Panc1 (cell line): ENCODE results near the gene SORCS1. TPM values are rescaled to one million over a fixed set of nuclear protein-coding genes. Genes with fewer than 3 reads are reported as not detected.

Experiments
- ATAC-seq: fragments of 200-7000 bp; cut with Tn5 transposase; 2 replicates; pipeline ENCODE4 v1.9.1; 2020; ENCODE audit warnings: mild to moderate bottlenecking, moderate library complexity
- BruUV-seq: library from RNA; stranded (reverse); fragments of 400-500 nt; replicated peaks from 2 replicates; lab custom pipeline; 2021; lab: Mats Ljungman, UMichigan
- CTCF ChIA-PET: fragments of 300-600 bp; sonication (Branson Sonifier 250); formaldehyde crosslinking; loops from one replicate; lab custom pipeline; 2022; ENCODE audit warnings: antibody characterized with exemption; lab: Charles Lee
- POLR2A ChIA-PET: fragments of 300-600 bp; sonication (Branson Sonifier 250); formaldehyde crosslinking; loops from one replicate; lab custom pipeline; 2022; ENCODE audit warnings: antibody characterized with exemption; lab: Charles Lee
- DNase-seq: peaks from one replicate; pipeline ENCODE4 v3.0.0-alpha.2; 2010; ENCODE audit warnings: low read depth, low spot score
- H3K27ac ChIP-seq: 2 replicates; pipeline ENCODE4 v1.5.1; 2011; ENCODE audit warnings: mild to moderate bottlenecking, low read length, inconsistent platforms
- H3K27me3 ChIP-seq: fragments of 200-500 bp; sonication (Bioruptor generic); 2 replicates; pipeline ENCODE4 v1.6.0; 2014; ENCODE audit warnings: low read length, inconsistent platforms; ENCODE audit not compliant: control insufficient read depth, insufficient read depth
- H3K36me3 ChIP-seq: fragments of 200-500 bp; sonication (Bioruptor generic); 2 replicates; pipeline ENCODE4 v1.5.1; 2014; ENCODE audit warnings: inconsistent platforms, mild to moderate bottlenecking, low read length, moderate library complexity; ENCODE audit not compliant: control insufficient read depth, insufficient read depth
- H3K4me1 ChIP-seq: 2 replicates; pipeline ENCODE4 v1.5.1; 2011; ENCODE audit warnings: inconsistent platforms, mild to moderate bottlenecking, low read length, moderate library complexity; ENCODE audit not compliant: control insufficient read depth, insufficient read depth
- H3K4me3 ChIP-seq, 2 experiments: 2 replicates each; pipeline ENCODE4 v1.5.1; 2011 to 2012; ENCODE audit warnings: low read depth in 2 of 2, low read length in 2 of 2, mild to moderate bottlenecking in 2 of 2, inconsistent platforms in 1 of 2, moderate library complexity in 1 of 2
- H3K9me3 ChIP-seq: fragments of 200-500 bp; sonication (Bioruptor generic); 2 replicates; pipeline ENCODE4 v1.5.1; 2014; ENCODE audit warnings: low read depth, mild to moderate bottlenecking, inconsistent platforms, low read length, moderate library complexity; ENCODE audit not compliant: control insufficient read depth, insufficient read depth
- CTCF ChIP-seq: fragments of 450-650 bp; IDR thresholded peaks from 2 replicates; pipeline ENCODE4 v1.5.1; 2017; ENCODE audit warnings: mild to moderate bottlenecking
- POLR2AphosphoS5 ChIP-seq: IDR thresholded peaks from 2 replicates; pipeline ENCODE4 v1.6.1; 2012; ENCODE audit warnings: mild to moderate bottlenecking, low read depth, low read length, moderate library complexity
- REST ChIP-seq, 2 experiments: IDR thresholded peaks; 2 replicates each; pipeline ENCODE4 v1.6.1; 2011 to 2012; ENCODE audit warnings: low read depth in 2 of 2, control low read depth in 1 of 2, low read length in 1 of 2, mild to moderate bottlenecking in 1 of 2, moderate library complexity in 1 of 2; ENCODE audit not compliant: insufficient read depth in 1 of 2
- SIN3A ChIP-seq: IDR thresholded peaks from 2 replicates; pipeline ENCODE4 v1.6.1; 2012; ENCODE audit warnings: low read depth, mild to moderate bottlenecking, low read length, moderate library complexity, borderline replicate concordance; ENCODE audit not compliant: insufficient read depth
- TCF7L2 ChIP-seq: IDR thresholded peaks from 2 replicates; pipeline ENCODE4 v1.6.1; 2011; ENCODE audit warnings: mild to moderate bottlenecking, low read depth, low read length, inconsistent platforms
- in situ Hi-C: cut with HindIII; loops from 2 replicates; pipeline ENCODE4 v1.10.0; 2016; ENCODE audit warnings: low sequenced_read_pairs, low pct_unique_long_range_greater_than_20kb
- intact Hi-C: fragments of 100-400 bp; cut with micrococcal nuclease; formaldehyde crosslinking; loops from one replicate; pipeline ENCODE4 v1.10.0; 2022; ENCODE audit not compliant: unreplicated experiment
- total RNA-seq: library from RNA; stranded (reverse); gene quantifications from one replicate; pipeline ENCODE4 v1.2.1, GENCODE V29; 2021; ENCODE audit not compliant: unreplicated experiment

SORCS1 gene
- total RNA-seq, 1 experiment from 2014 or later = not detected

GRCh38 chr10:107094824-107095522, 69.5 kb downstream of the SORCS1 start:
- H3K27me3 ChIP-seq = no peaks in the 10 kb centered on the region
- ChIA-PET POLR2A (no interaction called here), CTCF (no interaction called here)
- no peak overlapping the region for H3K27ac ChIP-seq
- DNase-seq = no peak
- no peaks in the 10 kb centered on the region for H3K36me3 ChIP-seq
- ATAC-seq = no peak
- BruUV-seq = no TSS peak
- TF ChIP-seq SIN3A = no peak
- TF ChIP-seq POLR2AphosphoS5 = no peak
- no peak for TF ChIP-seq REST (IDR thresholded peaks at IDR 0.05; ENCODE audit: insufficient read depth in 1 of 2, low read depth in 2 of 2, low read length in 1 of 2)
- TF ChIP-seq TCF7L2 = no peak
- no peak for TF ChIP-seq CTCF
- no peaks in the 10 kb centered on the region for H3K4me1 ChIP-seq
- no peaks in the 10 kb centered on the region for H3K9me3 ChIP-seq
- no peak overlapping the region for H3K4me3 ChIP-seq
- intact Hi-C loops (no loop called here), in situ Hi-C loops (no loop called here)

- Histone ChIP-seq H3K27me3 (no peaks in the 10 kb centered on the region), H3K4me3 (no peak overlapping the region), H3K36me3 (no peaks in the 10 kb centered on the region), H3K27ac (no peak overlapping the region), H3K4me1 (no peaks in the 10 kb centered on the region), H3K9me3 (no peaks in the 10 kb centered on the region)
- intact Hi-C loops = no loop called here
- ChIA-PET CTCF (no interaction called here), POLR2A (no interaction called here)
- DNase-seq (no peak), ATAC-seq (no peak)
- BruUV-seq = no TSS peak
- no peak for TF ChIP-seq TCF7L2
- TF ChIP-seq CTCF = no peak
- no peak for TF ChIP-seq SIN3A
- no peak for TF ChIP-seq POLR2AphosphoS5
- TF ChIP-seq REST (IDR thresholded peaks at IDR 0.05; ENCODE audit: insufficient read depth in 1 of 2, low read depth in 2 of 2, low read length in 1 of 2) = no peak
- in situ Hi-C loops = no loop called here
These were observed 72.2 kb downstream of the SORCS1 start for GRCh38 chr10:107092321-107092720.
